DMS114 treated with DMSO at 0.1 percent for 48 hours (cell line): ENCODE results near the gene BBX.
A peak's percentile ranks its signal among the peaks of the same experiment; 100 is the strongest.
"Not testable (repeated sequence)": the region's sequence is repeated elsewhere in the genome, so short reads cannot be mapped to it uniquely, and the experiment has no call there.

ENCODE experiments used
- DNase-seq: peaks from one replicate; lab custom pipeline; 2025; ENCODE audit not compliant: unreplicated experiment; lab: John Stamatoyannopoulos, UW

The BBX gene

GRCh38 chr3:107680698-107681097, 157.9 kb downstream of the BBX start:
- no peak for DNase-seq

- DNase-seq, result no peak
These were observed 158.6 kb downstream of the BBX start for GRCh38 chr3:107681396-107681795.

- no peak for DNase-seq
These were observed 159.8 kb downstream of the BBX start for GRCh38 chr3:107682580-107682979.

- DNase-seq, result no peak
These were observed 160.7 kb downstream of the BBX start for GRCh38 chr3:107683447-107683846.

GRCh38 chr3:107684431-107684925, 161.7 kb downstream of the BBX start:
- no peak for DNase-seq

GRCh38 chr3:107685383-107685782, 162.6 kb downstream of the BBX start:
- no peak for DNase-seq

- DNase-seq, result no peak
These were observed 164.4 kb downstream of the BBX start for GRCh38 chr3:107687056-107687581.

- no peak for DNase-seq
These were observed 166.6 kb downstream of the BBX start for GRCh38 chr3:107689355-107689754.

GRCh38 chr3:107690522-107691138, 167.9 kb downstream of the BBX start:
- DNase-seq, result peak; percentile 16

- DNase-seq, result not testable (repeated sequence)
These were observed 169.2 kb downstream of the BBX start for GRCh38 chr3:107691984-107692383.

GRCh38 chr3:107697348-107697747, 174.6 kb downstream of the BBX start:
- DNase-seq, result not testable (repeated sequence)

- DNase-seq, result not testable (repeated sequence)
These were observed 175.1 kb downstream of the BBX start for GRCh38 chr3:107697855-107698254.

- DNase-seq, result no peak
These were observed 176.9 kb downstream of the BBX start for GRCh38 chr3:107699682-107700081.

GRCh38 chr3:107701299-107701698, 178.5 kb downstream of the BBX start:
- DNase-seq, result no peak

GRCh38 chr3:107704477-107704876, 181.7 kb downstream of the BBX start:
- DNase-seq, result no peak

- DNase-seq, result no peak
These were observed 182.3 kb downstream of the BBX start for GRCh38 chr3:107705046-107705445.

GRCh38 chr3:107710851-107711250, 188.1 kb downstream of the BBX start:
- no peak for DNase-seq

GRCh38 chr3:107716734-107717133, 194.0 kb downstream of the BBX start:
- no peak for DNase-seq

GRCh38 chr3:107718547-107718946, 195.8 kb downstream of the BBX start:
- no peak for DNase-seq

- no peak for DNase-seq
These were observed 204.3 kb downstream of the BBX start for GRCh38 chr3:107727102-107727501.

GRCh38 chr3:107729686-107730085, 206.9 kb downstream of the BBX start:
- no peak for DNase-seq

GRCh38 chr3:107734317-107734716, 211.6 kb downstream of the BBX start:
- no peak for DNase-seq

GRCh38 chr3:107737914-107738313, 215.2 kb downstream of the BBX start:
- no peak for DNase-seq
